K562 (cell line): ENCODE measurements around the gene TRIP10. TPM values are rescaled to one million over a fixed set of nuclear protein-coding genes. Genes with fewer than 3 reads are reported as not detected.
"Not testable (repeated sequence)": the region's sequence is repeated elsewhere in the genome, so short reads cannot be mapped to it uniquely, and the experiment has no call there.

Source experiments
- ATAC-seq: fragments of 200-7000 bp; cut with Tn5 transposase; 3 replicates; pipeline ENCODE4 v1.9.1; 2020; ENCODE audit warnings: moderate library complexity
- BruUV-seq: library from RNA; stranded (reverse); fragments of 400-500 nt; replicated peaks from 2 replicates; lab custom pipeline; 2021; lab: Mats Ljungman, UMichigan
- CTCF ChIA-PET: fragments of 300-600 bp; formaldehyde crosslinking; extraction: SDS; loops from one replicate; lab custom pipeline; 2021; ENCODE audit warnings: low intra/inter-chr PET ratio; lab: Yijun Ruan, JAX
- POLR2A ChIA-PET: fragments of 300-600, 350-650 bp; sonication (Branson Sonifier 250); formaldehyde crosslinking; extraction: SDS; loops from one replicate; lab custom pipeline; 2021; ENCODE audit warnings: antibody characterized with exemption, inconsistent platforms; lab: Yijun Ruan, JAX
- DNase-seq, 4 experiments: peaks; one replicate each; pipeline versions ENCODE4 v3.0.0 to v3.0.0-alpha.2; 2011 to 2018; ENCODE audit warnings: low spot score in 3 of 4, mixed read lengths in 3 of 4; ENCODE audit errors: extremely low read depth in 1 of 4
- FAIRE-seq: peaks from 2 replicates; lab custom pipeline; 2011; peaks lifted over from hg19 to GRCh38; lab: Jason Lieb, UNC
- H2AFZ ChIP-seq: 2 replicates; pipeline ENCODE4 v1.6.0; 2011; ENCODE audit warnings: low read depth, low read length, control low read depth, inconsistent platforms
- H3K27ac ChIP-seq: fragments of 200-600 bp; 3 replicates; pipeline ENCODE4 v1.8.0; 2011; ENCODE audit warnings: low read depth, mild to moderate bottlenecking, control low read depth, inconsistent platforms, low read length, moderate library complexity, mixed read lengths; ENCODE audit errors: extremely low read depth
- H3K27me3 ChIP-seq, 2 experiments: fragments of 300-600 bp in 1 of 2; 2 replicates in 1 of 2; 3 replicates in 1 of 2; pipeline versions ENCODE4 v1.6.0 to v1.8.0; 2011; ENCODE audit warnings: inconsistent platforms in 2 of 2, low read length in 2 of 2, mild to moderate bottlenecking in 1 of 2, mixed read lengths in 1 of 2, moderate library complexity in 1 of 2; ENCODE audit not compliant: control insufficient read depth in 2 of 2, insufficient read depth in 2 of 2
- H3K36me3 ChIP-seq: fragments of 300-600 bp; 3 replicates; pipeline ENCODE4 v1.8.0; 2011; ENCODE audit warnings: mild to moderate bottlenecking, low read length, inconsistent platforms; ENCODE audit not compliant: control insufficient read depth, insufficient read depth
- H3K4me1 ChIP-seq, 2 experiments: fragments of 200-600 bp in 1 of 2; replicated peaks in 1 of 2; 2 replicates in 1 of 2; 3 replicates in 1 of 2; pipeline versions ENCODE4 v1.5.1 to v1.8.0; 2011; ENCODE audit warnings: inconsistent platforms in 2 of 2, low read length in 2 of 2, mild to moderate bottlenecking in 1 of 2, mixed read lengths in 1 of 2, moderate library complexity in 1 of 2; ENCODE audit not compliant: control insufficient read depth in 2 of 2, insufficient read depth in 2 of 2
- H3K4me2 ChIP-seq: 2 replicates; pipeline ENCODE4 v1.6.1; 2011; ENCODE audit warnings: low read length, control low read depth, inconsistent platforms, mixed read lengths; ENCODE audit not compliant: insufficient read depth
- H3K4me3 ChIP-seq: fragments of 200-600 bp; sonication (generic), shearing (Covaris generic); 2 replicates; pipeline ENCODE4 v1.5.1; 2016; ENCODE audit warnings: control low read depth, inconsistent platforms
- H3K79me2 ChIP-seq: fragments of 200-600 bp; 3 replicates; pipeline ENCODE4 v1.8.0; 2011; ENCODE audit warnings: low read length, inconsistent platforms; ENCODE audit not compliant: control insufficient read depth, insufficient read depth
- H3K9ac ChIP-seq, 2 experiments: 2 replicates each; pipeline versions ENCODE4 v1.6.0 to v1.6.1; 2011; ENCODE audit warnings: low read depth in 2 of 2, low read length in 2 of 2, control low read depth in 1 of 2, inconsistent platforms in 1 of 2, mild to moderate bottlenecking in 1 of 2, mixed read lengths in 1 of 2; ENCODE audit not compliant: insufficient read depth in 1 of 2
- H3K9me1 ChIP-seq: one replicate; pipeline ENCODE4 v1.6.0; 2011; ENCODE audit warnings: inconsistent platforms, mild to moderate bottlenecking, low read length, moderate library complexity; ENCODE audit not compliant: control insufficient read depth, insufficient read depth
- H3K9me3 ChIP-seq: replicated peaks from 2 replicates; pipeline ENCODE4 v1.5.1; 2011; ENCODE audit warnings: low read depth, low read length, inconsistent platforms; ENCODE audit not compliant: control insufficient read depth, insufficient read depth
- H4K20me1 ChIP-seq: replicated peaks from 2 replicates; pipeline ENCODE4 v1.6.1; 2011; ENCODE audit warnings: low read length, inconsistent platforms, mixed read lengths; ENCODE audit not compliant: control insufficient read depth, insufficient read depth
- CTCF ChIP-seq, 3 experiments: IDR thresholded peaks in 2 of 3; conservative IDR thresholded peaks in 1 of 3; 2 replicates each; pipeline ENCODE4 v1.5.1; 2011 to 2012; ENCODE audit warnings: low read length in 3 of 3, mild to moderate bottlenecking in 3 of 3, control low read depth in 2 of 3, improper control_type of control experiment in 1 of 3, inconsistent platforms in 1 of 3, low read depth in 1 of 3, mixed read lengths in 1 of 3, moderate library complexity in 1 of 3; ENCODE audit not compliant: insufficient read depth in 2 of 3
- FOSL1 ChIP-seq: fragments of 200-800 bp; sonication (Bioruptor generic); conservative IDR thresholded peaks from 2 replicates; pipeline ENCODE4 v1.6.1; 2016; ENCODE audit warnings: missing genetic modification characterization, missing compliant biosample characterization
- HMG20A ChIP-seq: fragments of 450-650 bp; formaldehyde crosslinking; conservative IDR thresholded peaks from 2 replicates; pipeline ENCODE4 v1.4.0; 2020; ENCODE audit warnings: mild to moderate bottlenecking, mixed read lengths
- NBN ChIP-seq: fragments of 450-650 bp; IDR thresholded peaks from 2 replicates; pipeline ENCODE4 v1.6.1; 2016; ENCODE audit warnings: low read depth, mild to moderate bottlenecking
- RUNX1 ChIP-seq: sonication (generic); IDR thresholded peaks from 2 replicates; pipeline ENCODE4 v1.6.1; 2016; ENCODE audit warnings: antibody characterized with exemption, low read depth
- ZNF121 ChIP-seq: sonication (generic); formaldehyde crosslinking; conservative IDR thresholded peaks from 2 replicates; pipeline ENCODE4 v1.8.0; 2022; ENCODE audit warnings: missing genetic modification reagents
- WGBS: fragments of 100-300 bp; shearing (Covaris generic); methylation state at CpG from one replicate; pipeline ENCODE4 v1.1.6; 2016; ENCODE audit warnings: low coverage, mixed read lengths; ENCODE audit not compliant: insufficient coverage; ENCODE audit errors: missing lambda C conversion rate; 5-methylcytosine and 5-hydroxymethylcytosine counted together
- in situ Hi-C: fragments of 300-500 bp; cut with MboI; formaldehyde crosslinking; loops from 4 replicates; pipeline ENCODE4 v1.15.0; 2018; ENCODE audit warnings: inconsistent platforms, mixed read lengths
- intact Hi-C: fragments of 100-400 bp; cut with micrococcal nuclease; formaldehyde crosslinking; loops from 2 replicates; pipeline ENCODE4 v1.14.2; 2022
- polyA plus RNA-seq, 8 experiments: library from polyadenylated mRNA; depleted of rRNA in 4 of 8; stranded (reverse) in 5 of 8; unstranded in 3 of 8; fragments of >200 nt; fragmentation: Nextera tagmentation in 2 of 8; fragmentation: Illumina TruSeq in 1 of 8; extraction: Ambion mirVana in 2 of 8; extraction: Trizol in 1 of 8; gene quantifications; 2 replicates each; pipeline versions ENCODE4 v1.2.1 to v1.2.3, GENCODE V29; 2011 to 2014; ENCODE audit warnings: inconsistent platforms in 1 of 8, missing spikeins in 1 of 8
- total RNA-seq, 7 experiments: library from RNA; depleted of rRNA in 6 of 7; stranded (reverse); fragments of >200 nt in 6 of 7; fragmentation: Illumina TruSeq in 2 of 7; extraction: Trizol in 2 of 7; gene quantifications; 2 replicates each; pipeline versions ENCODE4 v1.2.1 to v1.2.3, GENCODE V29; 2011 to 2021; ENCODE audit warnings: low replicate concordance in 1 of 7

TRIP10 gene
- total and polyA plus RNA-seq, 9 of the 15 experiments (the other 6 are each of a cell fraction or from before 2014, with no cell fraction given), result 1.2 to 66.8 (median 36.1) TPM

- H3K4me2 ChIP-seq, DNase-seq, POLR2A ChIA-PET, H2AFZ ChIP-seq, H3K9me3 ChIP-seq, H4K20me1 ChIP-seq, H3K9ac ChIP-seq, H3K79me2 ChIP-seq, H3K36me3 ChIP-seq, intact Hi-C loops, H3K27ac ChIP-seq, ATAC-seq, H3K4me3 ChIP-seq, CTCF ChIA-PET, FAIRE-seq, in situ Hi-C loops, H3K9me1 ChIP-seq, BruUV-seq: not testable (repeated sequence)
- peaks cover 9 to 36% of the 10 kb centered on the region in 2 experiments; a peak in 4 of 5 replicates for H3K27me3 ChIP-seq
- peaks cover 0 to 23% of the 10 kb centered on the region in 2 experiments; a peak in 2 of 5 replicates for H3K4me1 ChIP-seq
- 13% methylated on average over 10 of the region's 12 CpGs for WGBS
These were observed 30.6 kb upstream of the TRIP10 start for GRCh38 chr19:6708913-6709312.

GRCh38 chr19:6709549-6709948, 29.9 kb upstream of the TRIP10 start:
- Histone ChIP-seq H2AFZ (no peak overlapping the region), H3K36me3 (no peaks in the 10 kb centered on the region), H3K4me1 (peaks cover 0 to 23% of the 10 kb centered on the region in 2 experiments; a peak in 2 of 5 replicates), H3K9me3 (no peaks in the 10 kb centered on the region), H3K79me2 (no peaks in the 10 kb centered on the region), H3K27ac (no peak overlapping the region), H3K4me2 (no peak overlapping the region), H3K9me1 (no peaks in the 10 kb centered on the region), H3K4me3 (no peak overlapping the region), H4K20me1 (0 out of 2 replicates have a peak, but pooled peaks cover 5% of the 10 kb centered on the region), H3K9ac (no peak overlapping the region), H3K27me3 (peaks cover 9 to 35% of the 10 kb centered on the region in 2 experiments; a peak in 4 of 5 replicates)
- 4% methylated on average over 13 of the region's 14 CpGs for WGBS
- BruUV-seq, result no TSS peak
- intact Hi-C loops, result no loop called here
- ChIA-PET CTCF (no interaction called here), POLR2A (interaction anchor here (0.6 kb wide), 1 partner anchor 8 kb away, joined by 3 read pairs; no protein-coding TSS in a partner anchor)
- ATAC-seq (no peak), DNase-seq (no peak), FAIRE-seq (no peak)
- in situ Hi-C loops, result no loop called here
- TF ChIP-seq CTCF (IDR thresholded peaks at IDR 0.05 in 2 of 3, conservative IDR thresholded peaks at IDR 0.05 in 1 of 3; ENCODE audit: insufficient read depth in 2 of 3, low read depth in 1 of 3, low read length in 3 of 3) (no peak), HMG20A (CRISPR knock-in tag) (no peak), ZNF121 (CRISPR knock-in tag) (no peak), FOSL1 (tag) (no peak), RUNX1 (no peak), NBN (no peak)
